Smooth muscle cell (in vitro differentiated cells): Measurements from ENCODE around the gene NDUFS6. TPM values are rescaled to one million over a fixed set of nuclear protein-coding genes. Genes with fewer than 3 reads are reported as not detected.
A peak's percentile ranks its signal among the peaks of the same experiment; 100 is the strongest.

ENCODE experiments used
- DNase-seq: peaks from one replicate; lab custom pipeline; 2025; ENCODE audit not compliant: unreplicated experiment; lab: John Stamatoyannopoulos, UW
- H2AFZ ChIP-seq: fragments of 200-600 bp; sonication (generic); 2 replicates; pipeline ENCODE4 v1.6.0; 2016; ENCODE audit warnings: antibody characterized with exemption, low read depth, mild to moderate bottlenecking
- H3F3A ChIP-seq: fragments of 200-600 bp; sonication (generic); 2 replicates; pipeline ENCODE4 v1.6.0; 2017; ENCODE audit warnings: antibody characterized with exemption, low read depth
- H3K27ac ChIP-seq: fragments of 200-600 bp; sonication (generic); 2 replicates; pipeline ENCODE4 v1.5.1; 2016; ENCODE audit warnings: low read depth, mild to moderate bottlenecking
- H3K27me3 ChIP-seq: fragments of 200-600 bp; sonication (generic); 2 replicates; pipeline ENCODE4 v1.6.1; 2016; ENCODE audit warnings: low read depth, mild to moderate bottlenecking
- H3K36me3 ChIP-seq: fragments of 200-600 bp; sonication (generic); 2 replicates; pipeline ENCODE4 v1.5.1; 2016; ENCODE audit warnings: low read depth
- H3K4me1 ChIP-seq: fragments of 200-600 bp; sonication (generic); 2 replicates; pipeline ENCODE4 v1.5.1; 2016; ENCODE audit warnings: low read depth
- H3K4me2 ChIP-seq: fragments of 200-600 bp; sonication (generic); 2 replicates; pipeline ENCODE4 v1.6.0; 2016; ENCODE audit warnings: mild to moderate bottlenecking
- H3K4me3 ChIP-seq: fragments of 200-600 bp; sonication (generic); 2 replicates; pipeline ENCODE4 v1.5.1; 2016; ENCODE audit warnings: mild to moderate bottlenecking
- H3K79me2 ChIP-seq: fragments of 200-600 bp; sonication (generic); 2 replicates; pipeline ENCODE4 v1.6.0; 2016; ENCODE audit warnings: low read depth, mild to moderate bottlenecking
- H3K9ac ChIP-seq: fragments of 200-600 bp; sonication (generic); 2 replicates; pipeline ENCODE4 v1.6.0; 2016; ENCODE audit warnings: low read depth
- H3K9me3 ChIP-seq: fragments of 200-600 bp; sonication (generic); replicated peaks from 2 replicates; pipeline ENCODE4 v1.5.1; 2016; ENCODE audit warnings: low read depth
- H4K20me1 ChIP-seq: fragments of 200-600 bp; sonication (generic); 2 replicates; pipeline ENCODE4 v1.6.0; 2016; ENCODE audit warnings: low read depth
- CTCF ChIP-seq: fragments of 200-600 bp; sonication (generic); IDR thresholded peaks from 2 replicates; pipeline ENCODE4 v1.5.1; 2017; ENCODE audit warnings: borderline replicate concordance, mild to moderate bottlenecking, antibody characterized with exemption; ENCODE audit not compliant: insufficient read depth, poor library complexity, severe bottlenecking
- WGBS: methylation state at CpG from one replicate; pipeline ENCODE4 v1.1.7; 2016; ENCODE audit warnings: low lambda C conversion rate; 5-methylcytosine and 5-hydroxymethylcytosine counted together
- polyA plus RNA-seq: library from polyadenylated mRNA; unstranded; fragments of >200 nt; fragmentation: Nextera tagmentation; extraction: Ambion mirVana; gene quantifications from 2 replicates; pipeline ENCODE4 v1.2.1, GENCODE V29; 2016
- total RNA-seq: library from RNA; depleted of rRNA; stranded (reverse); fragments of >200 nt; gene quantifications from 2 replicates; pipeline ENCODE4 v1.2.3, GENCODE V29; 2014

NDUFS6 gene
- total and polyA plus RNA-seq, 2 experiments from 2014 or later = 50.8 to 146 TPM

DNA sequence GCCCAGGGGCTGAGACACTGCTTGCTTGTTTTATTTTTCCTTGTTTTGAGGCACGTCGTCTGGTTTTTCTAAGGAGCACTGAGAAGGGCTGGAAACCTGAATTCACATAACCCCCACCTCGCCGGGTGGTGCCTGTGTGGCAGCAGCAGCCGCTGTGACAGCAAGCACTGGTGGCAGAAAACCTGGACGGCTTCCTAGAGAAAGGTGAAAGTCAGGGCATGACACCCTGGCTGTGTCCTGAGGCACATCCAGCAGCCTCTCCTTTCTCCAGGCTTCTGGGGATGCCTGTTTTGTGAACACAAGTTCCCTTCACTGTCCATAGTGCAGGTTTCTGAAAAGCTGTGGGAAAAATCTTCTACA, 30.8 kb upstream of the NDUFS6 start:
- WGBS = 75% methylated on average over 6 of the region's 6 CpGs

DNA sequence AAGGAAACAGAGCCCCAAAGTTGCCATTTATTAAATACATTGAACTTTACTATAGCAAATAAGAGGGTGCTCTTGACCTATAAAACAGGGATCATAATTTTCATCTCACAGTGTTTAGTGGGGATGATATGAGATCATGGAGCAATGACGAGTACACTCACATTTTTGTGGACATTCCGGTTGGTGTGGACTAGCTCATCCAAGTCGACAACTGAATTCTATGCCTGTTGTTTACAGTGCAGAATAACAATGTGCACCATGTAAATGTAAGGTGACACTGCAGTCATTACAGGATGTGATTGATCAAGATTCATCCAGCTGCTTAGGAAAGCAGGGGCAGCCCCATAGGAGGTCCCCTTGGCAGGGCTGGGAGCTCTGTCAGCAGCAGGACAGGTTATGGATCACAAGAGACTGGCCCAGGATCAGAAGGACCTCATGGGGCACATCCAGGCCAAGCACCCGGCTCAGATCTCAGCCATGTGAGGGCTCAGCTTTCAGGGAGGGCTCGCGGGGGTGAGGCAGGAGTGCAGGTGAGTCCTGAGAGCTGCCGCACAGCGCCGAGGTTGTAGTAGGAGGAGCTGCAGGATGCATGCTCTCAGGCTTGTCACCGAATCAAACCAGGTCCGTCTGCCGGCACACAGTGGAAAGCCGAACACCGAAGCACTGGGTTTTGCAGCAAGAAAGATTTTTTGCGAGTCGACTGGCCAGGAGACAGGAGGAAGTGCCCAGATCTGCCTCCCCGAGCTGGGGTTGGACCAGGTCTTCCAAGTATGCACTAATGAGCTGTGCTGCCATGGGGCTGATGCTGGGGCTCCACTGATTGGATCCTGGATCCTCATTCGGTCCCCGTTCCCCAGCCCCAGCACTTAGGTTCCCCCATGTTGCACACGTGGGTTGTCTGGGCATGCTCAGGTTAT, 29.8 kb upstream of the NDUFS6 start:
- 91% methylated on average over 20 of the region's 20 CpGs for WGBS
- H3K36me3 ChIP-seq = no peaks in the 10 kb centered on the region
- H3K27me3 ChIP-seq = no peaks in the 10 kb centered on the region
- H3K9me3 ChIP-seq = no peaks in the 10 kb centered on the region
- no peak for DNase-seq
- H3K4me3 ChIP-seq = no peak overlapping the region
- no peaks in the 10 kb centered on the region for H4K20me1 ChIP-seq
- no peaks in the 10 kb centered on the region for H3K79me2 ChIP-seq
- H3K9ac ChIP-seq = no peak overlapping the region
- no peak for TF ChIP-seq CTCF
- H3K4me2 ChIP-seq = no peak overlapping the region
- H3F3A ChIP-seq = no peaks in the 10 kb centered on the region
- H3K4me1 ChIP-seq = no peaks in the 10 kb centered on the region
- H2AFZ ChIP-seq = no peak overlapping the region
- no peak overlapping the region for H3K27ac ChIP-seq

More for the DNA sequence above, 30.8 kb upstream of the NDUFS6 start:
- no peak overlapping the region for H2AFZ ChIP-seq
- H3K36me3 ChIP-seq = no peaks in the 10 kb centered on the region
- no peaks in the 10 kb centered on the region for H3K79me2 ChIP-seq
- H3K4me2 ChIP-seq = no peak overlapping the region
- no peaks in the 10 kb centered on the region for H3K27me3 ChIP-seq
- TF ChIP-seq CTCF = no peak
- no peak overlapping the region for H3K9ac ChIP-seq
- H3F3A ChIP-seq = no peaks in the 10 kb centered on the region
- DNase-seq = no peak
- no peak overlapping the region for H3K4me3 ChIP-seq
- no peaks in the 10 kb centered on the region for H4K20me1 ChIP-seq
- no peaks in the 10 kb centered on the region for H3K9me3 ChIP-seq
- no peak overlapping the region for H3K27ac ChIP-seq
- H3K4me1 ChIP-seq = no peaks in the 10 kb centered on the region

- Histone ChIP-seq H3K27ac (no peak overlapping the region), H3K36me3 (no peaks in the 10 kb centered on the region), H3K4me1 (no peaks in the 10 kb centered on the region), H2AFZ (no peak overlapping the region), H3K79me2 (no peaks in the 10 kb centered on the region), H3F3A (no peaks in the 10 kb centered on the region), H3K27me3 (no peaks in the 10 kb centered on the region), H3K9me3 (no peaks in the 10 kb centered on the region), H3K9ac (no peak overlapping the region), H3K4me2 (no peak overlapping the region), H4K20me1 (no peaks in the 10 kb centered on the region), H3K4me3 (no peak overlapping the region)
- no peak for DNase-seq
- WGBS = 43% methylated on average over 5 of the region's 5 CpGs
- peak; percentile 24 for TF ChIP-seq CTCF
Observed at GRCh38 chr5:1772634-1773033, 28.6 kb upstream of the NDUFS6 start.

- H3K4me3 ChIP-seq = no peak overlapping the region
- H3K27ac ChIP-seq = no peak overlapping the region
- no peaks in the 10 kb centered on the region for H3K79me2 ChIP-seq
- no peak overlapping the region for H3K4me2 ChIP-seq
- H3K27me3 ChIP-seq = no peaks in the 10 kb centered on the region
- 93% methylated on average over 6 of the region's 6 CpGs for WGBS
- no peaks in the 10 kb centered on the region for H3K9me3 ChIP-seq
- no peaks in the 10 kb centered on the region for H3K4me1 ChIP-seq
- no peaks in the 10 kb centered on the region for H4K20me1 ChIP-seq
- no peak for TF ChIP-seq CTCF
- DNase-seq = no peak
- H3F3A ChIP-seq = no peaks in the 10 kb centered on the region
- no peak overlapping the region for H2AFZ ChIP-seq
- H3K36me3 ChIP-seq = no peaks in the 10 kb centered on the region
- H3K9ac ChIP-seq = no peak overlapping the region
Observed at GRCh38 chr5:1776831-1777230, 24.4 kb upstream of the NDUFS6 start.
